ENCODE data around the gene TYW1B. TPM values are rescaled to one million over a fixed set of nuclear protein-coding genes. Genes with fewer than 3 reads are reported as not detected.
"Not testable (repeated sequence)": the region's sequence is repeated elsewhere in the genome, so short reads cannot be mapped to it uniquely, and the experiment has no call there.

TYW1B gene
- polyA plus RNA-seq, 3 donors: 2.7 to 4.3 (median 3.1) TPM

- no peak for DNase-seq (ENCODE audit: low read depth in 3 of 3, low spot score in 2 of 3)
Observed at GRCh38 chr7:72706521-72706920, 121.5 kb downstream of the TYW1B start.

GRCh38 chr7:72705693-72706092, 122.3 kb downstream of the TYW1B start:
- DNase-seq (ENCODE audit: low read depth in 3 of 3, low spot score in 2 of 3): not testable (repeated sequence)

GRCh38 chr7:72704894-72705293, 123.1 kb downstream of the TYW1B start:
- no peak for DNase-seq (ENCODE audit: low read depth in 3 of 3, low spot score in 2 of 3)

- DNase-seq (ENCODE audit: low read depth in 3 of 3, low spot score in 2 of 3): not testable (repeated sequence)
Observed at GRCh38 chr7:72700548-72700947, 127.5 kb downstream of the TYW1B start.

GRCh38 chr7:72697066-72697465, 130.9 kb downstream of the TYW1B start:
- DNase-seq (ENCODE audit: low read depth in 3 of 3, low spot score in 2 of 3): not testable (repeated sequence)

- not testable (repeated sequence) for DNase-seq (ENCODE audit: low read depth in 3 of 3, low spot score in 2 of 3)
Observed at GRCh38 chr7:72696643-72697042, 131.4 kb downstream of the TYW1B start.

- not testable (repeated sequence) for DNase-seq (ENCODE audit: low read depth in 3 of 3, low spot score in 2 of 3)
Observed at GRCh38 chr7:72695482-72695881, 132.5 kb downstream of the TYW1B start.

GRCh38 chr7:72691442-72691841, 136.6 kb downstream of the TYW1B start:
- not testable (repeated sequence) for DNase-seq (ENCODE audit: low read depth in 3 of 3, low spot score in 2 of 3)

- not testable (repeated sequence) for DNase-seq (ENCODE audit: low read depth in 3 of 3, low spot score in 2 of 3)
Observed at GRCh38 chr7:72690177-72690576, 137.8 kb downstream of the TYW1B start.

- not testable (repeated sequence) for DNase-seq (ENCODE audit: low read depth in 3 of 3, low spot score in 2 of 3)
Observed at GRCh38 chr7:72689344-72689743, 138.7 kb downstream of the TYW1B start.

GRCh38 chr7:72681211-72681610, 146.8 kb downstream of the TYW1B start:
- not testable (repeated sequence) for DNase-seq (ENCODE audit: low read depth in 3 of 3, low spot score in 2 of 3)

- not testable (repeated sequence) for DNase-seq (ENCODE audit: low read depth in 3 of 3, low spot score in 2 of 3)
Observed at GRCh38 chr7:72676880-72677279, 151.1 kb downstream of the TYW1B start.

- DNase-seq (ENCODE audit: low read depth in 3 of 3, low spot score in 2 of 3): not testable (repeated sequence)
Observed at GRCh38 chr7:72676086-72676690, 151.8 kb downstream of the TYW1B start.

GRCh38 chr7:72675686-72676085, 152.3 kb downstream of the TYW1B start:
- DNase-seq (ENCODE audit: low read depth in 3 of 3, low spot score in 2 of 3): not testable (repeated sequence)

GRCh38 chr7:72674394-72674793, 153.6 kb downstream of the TYW1B start:
- DNase-seq (ENCODE audit: low read depth in 3 of 3, low spot score in 2 of 3): no peak

GRCh38 chr7:72670850-72671249, 157.2 kb downstream of the TYW1B start:
- not testable (repeated sequence) for DNase-seq (ENCODE audit: low read depth in 3 of 3, low spot score in 2 of 3)

- DNase-seq (ENCODE audit: low read depth in 3 of 3, low spot score in 2 of 3): not testable (repeated sequence)
Observed at GRCh38 chr7:72668435-72668834, 159.6 kb downstream of the TYW1B start.

- DNase-seq (ENCODE audit: low read depth in 3 of 3, low spot score in 2 of 3): not testable (repeated sequence)
Observed at GRCh38 chr7:72667049-72667448, 161.0 kb downstream of the TYW1B start.

- not testable (repeated sequence) for DNase-seq (ENCODE audit: low read depth in 3 of 3, low spot score in 2 of 3)
Observed at GRCh38 chr7:72648574-72648973, 179.4 kb downstream of the TYW1B start.

- DNase-seq (ENCODE audit: low read depth in 3 of 3, low spot score in 2 of 3): not testable (repeated sequence)
Observed at GRCh38 chr7:72643708-72644107, 184.3 kb downstream of the TYW1B start.

GRCh38 chr7:72641485-72642248, 186.3 kb downstream of the TYW1B start:
- not testable (repeated sequence) for DNase-seq (ENCODE audit: low read depth in 3 of 3, low spot score in 2 of 3)

- not testable (repeated sequence) for DNase-seq (ENCODE audit: low read depth in 3 of 3, low spot score in 2 of 3)
Observed at GRCh38 chr7:72640740-72641139, 187.3 kb downstream of the TYW1B start.

Data from right renal cortex interstitium (tissue), 3 donors.